ENCODE measurements around the gene NLGN1.

GRCh38 chr3:174321548-174321947, 924.0 kb downstream of the NLGN1 start:
- no peak for TF ChIP-seq CTCF (IDR thresholded peaks at IDR 0.05)
- TF ChIP-seq ZFX (IDR thresholded peaks at IDR 0.05; ENCODE audit: borderline replicate concordance) = no peak
